22Rv1 (cell line): Measurements from ENCODE around the gene FAM120B.

ENCODE experiments used
- ZFX ChIP-seq: fragments of 450-650 bp; IDR thresholded peaks from 2 replicates; pipeline ENCODE4 v1.6.1; 2017; ENCODE audit warnings: antibody characterized with exemption, borderline replicate concordance
- TF ChIP-seq, protein P1 (sequence below): fragments of 450-650 bp; IDR thresholded peaks from 2 replicates; pipeline ENCODE4 v1.5.1; 2017; ENCODE audit warnings: mild to moderate bottlenecking

DNA sequence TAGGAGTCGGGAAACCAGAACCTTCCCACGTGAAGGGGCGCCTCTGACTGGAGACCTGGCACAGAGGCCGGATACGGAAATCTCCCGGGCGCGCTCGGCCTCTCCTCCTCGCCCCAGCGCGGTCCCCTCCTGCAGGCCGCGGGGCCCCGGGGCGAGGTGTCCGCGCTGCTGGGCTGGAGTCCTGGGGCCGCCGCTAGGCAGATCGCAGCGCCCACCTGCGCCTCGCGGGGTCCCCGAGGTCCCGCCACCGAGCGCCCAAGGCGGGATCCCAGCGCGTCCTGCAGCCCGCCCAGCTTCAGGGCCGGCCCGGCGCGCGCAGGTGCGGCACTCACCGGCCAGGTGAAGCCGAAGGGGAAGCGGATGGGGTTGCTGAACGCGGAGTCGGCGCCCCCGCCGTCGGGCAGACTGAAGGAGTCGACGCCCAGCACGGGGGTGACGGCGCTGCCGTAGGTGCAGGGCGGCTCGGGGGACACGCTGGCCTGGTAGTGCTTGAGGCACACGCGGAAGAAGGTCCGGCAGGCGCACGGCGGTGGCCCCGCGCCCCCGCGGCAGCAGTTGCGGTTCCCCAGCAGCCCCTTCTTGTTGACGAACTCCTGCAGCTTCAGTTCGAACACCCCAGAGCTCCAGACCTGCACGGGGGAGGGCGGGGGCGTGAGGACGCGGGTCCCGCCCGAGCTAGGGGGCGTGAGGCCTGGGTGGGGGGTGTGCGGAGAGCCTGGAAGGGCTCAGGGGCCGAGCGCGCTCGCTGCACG is 17.2 kb upstream of the FAM120B start:
- TF ChIP-seq, protein P1, sequence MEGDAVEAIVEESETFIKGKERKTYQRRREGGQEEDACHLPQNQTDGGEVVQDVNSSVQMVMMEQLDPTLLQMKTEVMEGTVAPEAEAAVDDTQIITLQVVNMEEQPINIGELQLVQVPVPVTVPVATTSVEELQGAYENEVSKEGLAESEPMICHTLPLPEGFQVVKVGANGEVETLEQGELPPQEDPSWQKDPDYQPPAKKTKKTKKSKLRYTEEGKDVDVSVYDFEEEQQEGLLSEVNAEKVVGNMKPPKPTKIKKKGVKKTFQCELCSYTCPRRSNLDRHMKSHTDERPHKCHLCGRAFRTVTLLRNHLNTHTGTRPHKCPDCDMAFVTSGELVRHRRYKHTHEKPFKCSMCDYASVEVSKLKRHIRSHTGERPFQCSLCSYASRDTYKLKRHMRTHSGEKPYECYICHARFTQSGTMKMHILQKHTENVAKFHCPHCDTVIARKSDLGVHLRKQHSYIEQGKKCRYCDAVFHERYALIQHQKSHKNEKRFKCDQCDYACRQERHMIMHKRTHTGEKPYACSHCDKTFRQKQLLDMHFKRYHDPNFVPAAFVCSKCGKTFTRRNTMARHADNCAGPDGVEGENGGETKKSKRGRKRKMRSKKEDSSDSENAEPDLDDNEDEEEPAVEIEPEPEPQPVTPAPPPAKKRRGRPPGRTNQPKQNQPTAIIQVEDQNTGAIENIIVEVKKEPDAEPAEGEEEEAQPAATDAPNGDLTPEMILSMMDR, result no peak
- TF ChIP-seq ZFX, result no peak
